Common myeloid progenitor, CD34-positive (primary cell): ENCODE measurements around the gene HLA-DMB.

Experiments used
- CTCF ChIA-PET: fragments of 350-600 bp; sonication (Branson Sonifier 250); formaldehyde crosslinking; loops from one replicate; lab custom pipeline; 2021; ENCODE audit warnings: antibody characterized with exemption; lab: Charles Lee
- POLR2A ChIA-PET: fragments of 350-600 bp; sonication (Branson Sonifier 250); formaldehyde crosslinking; loops from one replicate; lab custom pipeline; 2021; ENCODE audit warnings: antibody characterized with exemption; lab: Charles Lee
- DNase-seq, 3 donors: peaks; one replicate each; pipeline versions ENCODE4 v3.0.0 to v3.0.0-alpha.2; 2013
- H3K27ac ChIP-seq, 2 experiments: 1 replicate in 1 of 2; 2 replicates in 1 of 2; pipeline ENCODE4 v1.7.0; 2013; ENCODE audit warnings: inconsistent platforms in 2 of 2, low read length in 2 of 2, mild to moderate bottlenecking in 2 of 2, low read depth in 1 of 2, moderate library complexity in 1 of 2; ENCODE audit not compliant: severe bottlenecking in 2 of 2, insufficient read depth in 1 of 2, poor library complexity in 1 of 2
- H3K27me3 ChIP-seq, 5 experiments: replicated peaks in 2 of 5; 1 replicate in 3 of 5; 2 replicates in 2 of 5; pipeline versions ENCODE4 v1.6.1 to v1.7.0; 2013; ENCODE audit warnings: low read length in 4 of 5, mild to moderate bottlenecking in 2 of 5, moderate library complexity in 2 of 5, inconsistent platforms in 1 of 5; ENCODE audit not compliant: insufficient read depth in 5 of 5, control insufficient read depth in 4 of 5
- H3K36me3 ChIP-seq, 4 experiments: 1 replicate in 2 of 4; 2 replicates in 2 of 4; pipeline versions ENCODE4 v1.6.1 to v1.7.0; 2013; ENCODE audit warnings: low read length in 3 of 4, control low read depth in 1 of 4, mild to moderate bottlenecking in 1 of 4; ENCODE audit not compliant: control insufficient read depth in 4 of 4, insufficient read depth in 4 of 4
- H3K4me1 ChIP-seq, 4 experiments: 1 replicate in 3 of 4; 2 replicates in 1 of 4; pipeline versions ENCODE4 v1.6.1 to v1.7.1; 2013; ENCODE audit warnings: low read length in 3 of 4, mild to moderate bottlenecking in 3 of 4, control low read depth in 1 of 4, inconsistent platforms in 1 of 4, moderate library complexity in 1 of 4; ENCODE audit not compliant: control insufficient read depth in 4 of 4, insufficient read depth in 4 of 4; ENCODE audit errors: control extremely low read depth in 1 of 4
- H3K4me3 ChIP-seq, 7 experiments: 1 replicate in 4 of 7; 2 replicates in 3 of 7; pipeline versions ENCODE4 v1.5.1 to v1.7.0; 2013; ENCODE audit warnings: mild to moderate bottlenecking in 7 of 7, low read length in 6 of 7, moderate library complexity in 6 of 7, inconsistent platforms in 2 of 7, low read depth in 2 of 7, control low read depth in 1 of 7; ENCODE audit not compliant: insufficient read depth in 4 of 7, control insufficient read depth in 1 of 7; ENCODE audit errors: extremely low read depth in 1 of 7
- H3K9me3 ChIP-seq, 5 experiments: 1 replicate in 4 of 5; 2 replicates in 1 of 5; pipeline versions ENCODE4 v1.6.1 to v1.7.1; 2013; ENCODE audit warnings: low read length in 4 of 5, mild to moderate bottlenecking in 2 of 5, inconsistent platforms in 1 of 5, low read depth in 1 of 5, moderate library complexity in 1 of 5; ENCODE audit not compliant: control insufficient read depth in 4 of 5, insufficient read depth in 2 of 5; ENCODE audit errors: control extremely low read depth in 1 of 5
- WGBS: methylation state at CpG from one replicate; pipeline ENCODE4 v1.1.5; 2013; ENCODE audit not compliant: insufficient coverage; 5-methylcytosine and 5-hydroxymethylcytosine counted together

Gene HLA-DMB

GRCh38 chr6:32962213-32962826 lies 21.5 kb upstream of the HLA-DMB start:
- Histone ChIP-seq H3K4me1 (peaks cover 15 to 40% (median 25%) of the 10 kb centered on the region in 4 experiments), H3K27ac (no peak overlapping the region), H3K4me3 (peak overlapping the region in 1 of 7 experiments; percentile 35), H3K27me3 (no peaks in the 10 kb centered on the region), H3K36me3 (no peaks in the 10 kb centered on the region), H3K9me3 (no peaks in the 10 kb centered on the region)
- WGBS: no CpG with 5 or more reads among the region's 1 CpG
- ChIA-PET POLR2A (interaction anchor here (2.3 kb wide), 1 partner anchor 10 kb away, joined by 8 read pairs; no protein-coding TSS in a partner anchor), CTCF (interaction anchor here (1.0 to 19.5 kb wide), 4 partner anchors 8 to 74 kb away, joined by 3 to 346 read pairs (median 6); partner anchors contain the start of gene HLA-DMA)
- no peak for DNase-seq

GRCh38 chr6:32960563-32960962 lies 19.7 kb upstream of the HLA-DMB start:
- CTCF ChIA-PET: interaction anchor here (1.5 kb wide), 1 partner anchor 27 kb away, joined by 4 read pairs; no protein-coding TSS in a partner anchor
- Histone ChIP-seq H3K36me3 (no peaks in the 10 kb centered on the region), H3K27ac (no peak overlapping the region), H3K27me3 (no peaks in the 10 kb centered on the region), H3K4me1 (peaks cover 2 to 23% (median 7%) of the 10 kb centered on the region in 4 experiments), H3K4me3 (no peak overlapping the region), H3K9me3 (no peaks in the 10 kb centered on the region)
- WGBS: 80% methylated on average over 1 of the region's 5 CpGs
- no peak for DNase-seq
- POLR2A ChIA-PET: no interaction called here

DNA sequence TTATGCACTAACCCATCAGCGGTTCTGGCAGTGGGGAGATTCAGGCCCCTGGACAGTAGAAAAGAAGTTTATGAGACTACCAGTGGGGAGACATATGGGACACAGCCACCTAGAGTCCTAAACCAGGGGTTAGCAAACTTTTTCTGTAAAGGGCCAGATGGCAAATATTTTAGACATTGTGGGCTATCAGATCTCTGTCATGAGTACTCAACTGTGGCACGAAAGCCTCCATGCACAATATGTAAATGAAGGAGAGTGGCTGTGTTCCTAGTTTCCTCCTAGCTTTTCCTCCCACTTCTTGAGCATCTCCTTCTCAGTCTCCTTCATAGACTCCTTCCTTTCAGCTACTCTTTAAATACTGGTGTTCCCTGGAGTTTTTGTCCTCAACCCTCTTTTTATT lies 15.3 kb upstream of the HLA-DMB start:
- H3K4me1 ChIP-seq: peaks cover 10 to 35% (median 27%) of the 10 kb centered on the region in 4 experiments
- H3K27ac ChIP-seq: no peak overlapping the region
- no peaks in the 10 kb centered on the region for H3K36me3 ChIP-seq
- H3K4me3 ChIP-seq: no peak overlapping the region
- ChIA-PET POLR2A (interaction anchor here (7.3 kb wide), 1 partner anchor 13 kb away, joined by 149 read pairs; the partner anchor contains the start of gene BRD2), CTCF (interaction anchor here (1.1 to 11.0 kb wide), 6 partner anchors 9 to 29 kb away, joined by 3 to 346 read pairs (median 30); partner anchors contain the start of genes BRD2 and HLA-DMB)
- no peaks in the 10 kb centered on the region for H3K9me3 ChIP-seq
- no peaks in the 10 kb centered on the region for H3K27me3 ChIP-seq
- 87% methylated on average over 2 of the region's 2 CpGs for WGBS
- no peak for DNase-seq

DNA sequence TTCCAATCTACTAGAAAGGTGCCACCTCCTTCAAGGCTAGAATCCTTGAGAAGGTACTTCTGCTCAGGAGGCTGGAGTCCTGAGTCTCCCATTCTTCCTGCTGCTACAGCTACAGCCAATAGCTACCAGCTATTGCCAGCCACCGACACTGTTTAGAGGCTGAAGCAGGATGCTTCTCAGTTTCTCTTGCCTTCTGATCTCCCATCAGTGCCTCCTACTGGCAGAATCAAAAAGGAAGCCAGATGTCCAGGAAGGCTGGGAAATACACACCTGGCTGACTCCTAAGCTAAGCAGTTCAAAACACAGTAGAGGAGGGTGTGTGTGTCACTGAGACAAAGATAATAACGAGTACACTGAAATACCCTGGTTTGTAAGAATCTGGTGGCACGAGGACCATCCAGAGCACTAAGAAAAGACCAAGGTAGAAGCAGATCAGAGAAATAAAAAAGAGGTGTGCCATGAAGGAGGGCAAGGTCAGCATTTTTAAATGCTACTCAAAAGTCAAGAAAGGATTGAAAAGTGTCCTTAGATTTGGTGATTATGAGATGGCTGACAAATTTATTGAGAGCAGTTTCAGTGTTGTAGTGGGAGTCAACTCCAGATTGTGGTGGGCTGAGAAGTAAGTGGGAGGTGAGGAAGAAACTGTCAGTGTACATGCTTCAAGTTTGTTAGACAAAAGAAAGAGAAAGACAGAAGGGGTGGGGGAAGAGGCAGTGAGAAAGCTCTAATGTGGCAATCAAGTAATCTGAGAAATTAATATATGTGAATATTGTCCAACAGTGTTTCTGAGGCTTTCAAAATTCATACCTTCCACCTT lies 14.4 kb upstream of the HLA-DMB start:
- Histone ChIP-seq H3K27me3 (no peaks in the 10 kb centered on the region), H3K9me3 (no peaks in the 10 kb centered on the region), H3K4me3 (no peak overlapping the region), H3K27ac (no peak overlapping the region), H3K36me3 (peaks cover 0 to 5% (median 2%) of the 10 kb centered on the region in 4 experiments), H3K4me1 (peaks cover 11 to 43% (median 37%) of the 10 kb centered on the region in 4 experiments)
- CTCF ChIA-PET: interaction anchor here (0.6 to 11.0 kb wide), 13 partner anchors 8 to 1763 kb away, joined by 3 to 346 read pairs (median 19); partner anchors contain the start of genes BRD2 and HLA-DMB
- POLR2A ChIA-PET: interaction anchor here (1.1 to 7.3 kb wide), 2 partner anchors 14 to 28 kb away, joined by 3 to 149 read pairs; partner anchors contain the start of gene BRD2
- 75% methylated on average over 2 of the region's 3 CpGs for WGBS
- no peak for DNase-seq

DNA sequence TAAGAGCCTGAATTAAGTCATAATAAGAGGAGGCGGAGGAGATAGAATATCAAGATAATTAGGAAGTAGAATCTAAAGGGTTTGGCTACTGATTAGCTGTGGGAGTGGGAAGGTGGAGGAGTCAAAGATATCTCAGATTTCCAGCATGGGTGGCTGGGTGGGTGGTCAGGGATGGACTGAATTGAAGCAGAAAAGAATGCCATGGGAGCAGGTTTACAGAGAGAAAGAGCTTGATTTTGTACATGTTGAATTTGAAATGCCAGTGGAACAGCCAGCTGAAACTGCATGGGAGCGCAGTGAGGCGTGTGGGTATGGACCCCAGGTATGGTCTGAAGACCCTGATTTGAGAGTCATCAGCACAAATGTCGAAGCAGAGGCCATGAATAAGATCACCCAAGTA lies 13.4 kb upstream of the HLA-DMB start:
- Histone ChIP-seq H3K36me3 (peaks cover 2 to 14% (median 9%) of the 10 kb centered on the region in 4 experiments), H3K4me3 (no peak overlapping the region), H3K27ac (no peak overlapping the region), H3K4me1 (peaks cover 13 to 52% (median 45%) of the 10 kb centered on the region in 4 experiments), H3K27me3 (no peaks in the 10 kb centered on the region), H3K9me3 (no peaks in the 10 kb centered on the region)
- DNase-seq: no peak
- ChIA-PET CTCF (interaction anchor here (0.7 to 11.0 kb wide), 23 partner anchors 10 to 317 kb away, joined by 3 to 346 read pairs (median 7); partner anchors contain the start of genes BRD2, HLA-DMB and TAP2), POLR2A (interaction anchor here (1.1 to 7.3 kb wide), 2 partner anchors 15 to 29 kb away, joined by 3 to 149 read pairs; partner anchors contain the start of gene BRD2)
- 100% methylated on average over 2 of the region's 4 CpGs for WGBS

- WGBS: 59% methylated on average over 4 of the region's 4 CpGs
- POLR2A ChIA-PET: interaction anchor here (1.1 to 7.3 kb wide), 6 partner anchors 16 to 86 kb away, joined by 3 to 149 read pairs (median 4); partner anchors contain the start of gene BRD2
- H3K27me3 ChIP-seq: no peaks in the 10 kb centered on the region
- peak overlapping the region in 1 of 2 experiments; percentile 91 for H3K27ac ChIP-seq
- peaks cover 2 to 19% (median 13%) of the 10 kb centered on the region in 4 experiments for H3K36me3 ChIP-seq
- no peaks in the 10 kb centered on the region for H3K9me3 ChIP-seq
- CTCF ChIA-PET: interaction anchor here (0.7 to 11.0 kb wide), 27 partner anchors 10 to 317 kb away, joined by 3 to 346 read pairs (median 5); partner anchors contain the start of genes BRD2, HLA-DMB, PSMB9 and TAP1
- H3K4me3 ChIP-seq: peak overlapping the region in 1 of 7 experiments; percentile 80
- no peak for DNase-seq
- H3K4me1 ChIP-seq: peaks cover 13 to 53% (median 48%) of the 10 kb centered on the region in 4 experiments
Observed at GRCh38 chr6:32953775-32954174, 12.9 kb upstream of the HLA-DMB start.
